GM23338 (cell line): ENCODE results near the gene TRPM3. TPM values are rescaled to one million over a fixed set of nuclear protein-coding genes. Genes with fewer than 3 reads are reported as not detected.

Experiments
- ATAC-seq: fragments of 200-7000 bp; cut with Tn5 transposase; 3 replicates; pipeline ENCODE4 v1.9.1; 2020
- DNase-seq: peaks from one replicate; pipeline ENCODE4 v3.0.0-alpha.2; 2015; ENCODE audit warnings: low spot score
- H2AFZ ChIP-seq: fragments of 200-600 bp; sonication (generic); 2 replicates; pipeline ENCODE4 v1.8.0; 2016; ENCODE audit warnings: antibody characterized with exemption, mild to moderate bottlenecking, moderate library complexity
- H3F3A ChIP-seq: fragments of 200-600 bp; sonication (generic); replicated peaks from 2 replicates; pipeline ENCODE4 v1.8.0; 2017; ENCODE audit warnings: antibody characterized with exemption, mixed run types, low read depth
- H3K27ac ChIP-seq: fragments of 200-600 bp; sonication (generic); 2 replicates; pipeline ENCODE4 v1.6.1; 2016; ENCODE audit warnings: low read depth
- H3K27me3 ChIP-seq: fragments of 200-600 bp; sonication (generic); 2 replicates; pipeline ENCODE4 v1.8.0; 2016; ENCODE audit warnings: mild to moderate bottlenecking, mixed run types, moderate library complexity; ENCODE audit not compliant: insufficient read depth
- H3K36me3 ChIP-seq: fragments of 200-600 bp; sonication (generic); 2 replicates; pipeline ENCODE4 v1.8.0; 2016; ENCODE audit warnings: mild to moderate bottlenecking; ENCODE audit not compliant: insufficient read depth
- H3K4me1 ChIP-seq: fragments of 200-600 bp; sonication (generic); 2 replicates; pipeline ENCODE4 v1.8.0; 2016; ENCODE audit warnings: mild to moderate bottlenecking, moderate library complexity; ENCODE audit not compliant: insufficient read depth
- H3K4me2 ChIP-seq: fragments of 200-600 bp; sonication (generic); 2 replicates; pipeline ENCODE4 v1.7.1; 2017; ENCODE audit warnings: mixed run types
- H3K4me3 ChIP-seq: fragments of 200-600 bp; sonication (generic); 2 replicates; pipeline ENCODE4 v1.6.1; 2016; ENCODE audit warnings: mixed run types
- H3K79me2 ChIP-seq: fragments of 200-600 bp; sonication (generic); replicated peaks from 2 replicates; pipeline ENCODE4 v1.8.0; 2017; ENCODE audit warnings: mild to moderate bottlenecking; ENCODE audit not compliant: insufficient read depth
- H3K9me2 ChIP-seq: fragments of 200-600 bp; sonication (generic); 2 replicates; pipeline ENCODE4 v1.8.0; 2017; ENCODE audit not compliant: insufficient read depth
- H4K20me1 ChIP-seq: fragments of 200-600 bp; sonication (generic); replicated peaks from 2 replicates; pipeline ENCODE4 v1.8.0; 2017; ENCODE audit warnings: mild to moderate bottlenecking; ENCODE audit not compliant: insufficient read depth
- H3K27ac Mint-ChIP-seq: 2 replicates; pipeline ENCODE4 v1.8.0; 2020; ENCODE audit warnings: inconsistent platforms, mild to moderate bottlenecking, moderate library complexity, mixed read lengths
- H3K27me3 Mint-ChIP-seq: 3 replicates; pipeline ENCODE4 v1.8.0; 2022; ENCODE audit warnings: low read depth, mild to moderate bottlenecking, moderate library complexity, mixed read lengths, inconsistent platforms; ENCODE audit not compliant: insufficient read depth, poor library complexity
- H3K36me3 Mint-ChIP-seq: 3 replicates; pipeline ENCODE4 v1.8.0; 2021; ENCODE audit warnings: low read depth, mild to moderate bottlenecking, inconsistent platforms, moderate library complexity, mixed read lengths
- H3K4me1 Mint-ChIP-seq: 3 replicates; pipeline ENCODE4 v1.8.0; 2020; ENCODE audit warnings: mild to moderate bottlenecking, inconsistent platforms, mixed read lengths
- H3K4me3 Mint-ChIP-seq: 3 replicates; pipeline ENCODE4 v1.8.0; 2021; ENCODE audit warnings: moderate library complexity, mild to moderate bottlenecking, inconsistent platforms, mixed read lengths
- H3K9me3 Mint-ChIP-seq: 3 replicates; pipeline ENCODE4 v1.8.0; 2020; ENCODE audit warnings: moderate library complexity, mild to moderate bottlenecking, inconsistent platforms, mixed read lengths
- CREB1 ChIP-seq: fragments of 250-450 bp; sonication (Bioruptor Pico); IDR thresholded peaks from 2 replicates; pipeline ENCODE4 v1.5.0; 2020; ENCODE audit warnings: low read depth, mild to moderate bottlenecking, moderate library complexity
- ETS1 ChIP-seq: IDR thresholded peaks from 2 replicates; pipeline ENCODE4 v1.6.1; 2016; ENCODE audit warnings: antibody characterized with exemption
- JUNB ChIP-seq: IDR thresholded peaks from one replicate; pipeline ENCODE4 v1.6.1; 2016; ENCODE audit warnings: antibody characterized with exemption; ENCODE audit not compliant: unreplicated experiment
- NANOG ChIP-seq: IDR thresholded peaks from 2 replicates; pipeline ENCODE4 v1.6.1; 2016; ENCODE audit warnings: antibody characterized with exemption, borderline replicate concordance
- STAT1 ChIP-seq: IDR thresholded peaks from one replicate; pipeline ENCODE4 v1.6.1; 2016; ENCODE audit warnings: antibody characterized with exemption; ENCODE audit not compliant: unreplicated experiment
- ZNF114 ChIP-seq: fragments of 250-450 bp; sonication (Bioruptor Pico); IDR thresholded peaks from 2 replicates; pipeline ENCODE4 v1.5.0; 2020; ENCODE audit warnings: mild to moderate bottlenecking, moderate library complexity
- ZNF462 ChIP-seq: fragments of 250-450 bp; sonication (Bioruptor Pico); IDR thresholded peaks from 2 replicates; pipeline ENCODE4 v1.5.0; 2020; ENCODE audit warnings: mild to moderate bottlenecking, moderate library complexity
- polyA plus RNA-seq: library from polyadenylated mRNA; unstranded; fragments of >200 nt; fragmentation: Nextera tagmentation; extraction: Ambion mirVana; gene quantifications from 2 replicates; pipeline ENCODE4 v1.2.1, GENCODE V29; 2016
- total RNA-seq: library from RNA; depleted of rRNA; stranded (reverse); fragments of >200 nt; shearing (Covaris generic); gene quantifications from 2 replicates; pipeline ENCODE4 v1.2.3, GENCODE V29; 2014

TRPM3 gene
- total and polyA plus RNA-seq, 2 experiments from 2014 or later, result 2.8 to 8.2 TPM

- H3K4me1 ChIP-seq, result no peaks in the 10 kb centered on the region
- no peaks in the 10 kb centered on the region for H3K36me3 ChIP-seq
- H3F3A ChIP-seq, result no peaks in the 10 kb centered on the region
- ATAC-seq (no peak), DNase-seq (no peak)
- no peaks in the 10 kb centered on the region for H3K27me3 ChIP-seq
- no peak for TF ChIP-seq ZNF114 (CRISPR knock-in tag)
- no peak for TF ChIP-seq JUNB
- no peak for TF ChIP-seq NANOG
- TF ChIP-seq STAT1, result no peak
- no peak for TF ChIP-seq ZNF462
- TF ChIP-seq CREB1, result no peak
- no peak for TF ChIP-seq ETS1
- no peak overlapping the region for H3K27ac Mint-ChIP-seq
- no peak overlapping the region for H3K4me3 Mint-ChIP-seq
- no peaks in the 10 kb centered on the region for H4K20me1 ChIP-seq
- H2AFZ ChIP-seq, result no peak overlapping the region
- H3K4me3 ChIP-seq, result no peak overlapping the region
- H3K27ac ChIP-seq, result no peak overlapping the region
- peaks cover 6% of the 10 kb centered on the region; the same call in 2 of the 3 replicates for H3K36me3 Mint-ChIP-seq
- no peak overlapping the region for H3K4me2 ChIP-seq
- peaks cover 2% of the 10 kb centered on the region; the same call in 1 of the 2 replicates for H3K79me2 ChIP-seq
- H3K27me3 Mint-ChIP-seq, result no peaks in the 10 kb centered on the region
- H3K9me2 ChIP-seq, result no peaks in the 10 kb centered on the region
- peaks cover 14% of the 10 kb centered on the region for H3K4me1 Mint-ChIP-seq
- H3K9me3 Mint-ChIP-seq, result no peaks in the 10 kb centered on the region
Measured at GRCh38 chr9:71097671-71098070, 23.8 kb downstream of the TRPM3 start.
